ENCODE measurements around the gene CACNA2D3. TPM values are rescaled to one million over a fixed set of nuclear protein-coding genes. Genes with fewer than 3 reads are reported as not detected.

CACNA2D3 gene
- total RNA-seq, 1 donor from 2014 or later, result 3.6 TPM

GRCh38 chr3:54914180-54914579 lies 791.8 kb downstream of the CACNA2D3 start:
- no peaks in the 10 kb centered on the region for H3K36me3 ChIP-seq
- no peak for TF ChIP-seq CTCF (IDR thresholded peaks at IDR 0.05)
- H3K27ac ChIP-seq, result no peak overlapping the region
- no peak overlapping the region for H3K4me3 ChIP-seq
- intact Hi-C loops (cut with DNase I), result no loop called here
- H3K4me1 ChIP-seq, result no peaks in the 10 kb centered on the region
- no peak for ATAC-seq
- no peaks in the 10 kb centered on the region for H3K9me3 ChIP-seq
- H3K27me3 ChIP-seq (ENCODE audit: low read depth), result no peaks in the 10 kb centered on the region
- DNase-seq, result no peak

- H3K27me3 ChIP-seq (ENCODE audit: low read depth), result no peaks in the 10 kb centered on the region
- H3K4me1 ChIP-seq, result no peaks in the 10 kb centered on the region
- no peaks in the 10 kb centered on the region for H3K9me3 ChIP-seq
- H3K27ac ChIP-seq, result no peak overlapping the region
- H3K4me3 ChIP-seq, result no peak overlapping the region
- intact Hi-C loops (cut with DNase I), result no loop called here
- DNase-seq (no peak), ATAC-seq (no peak)
- TF ChIP-seq CTCF (IDR thresholded peaks at IDR 0.05), result no peak
- H3K36me3 ChIP-seq, result no peaks in the 10 kb centered on the region
These were observed 792.8 kb downstream of the CACNA2D3 start for GRCh38 chr3:54915181-54915580.

- Histone ChIP-seq H3K36me3 (no peaks in the 10 kb centered on the region), H3K27ac (no peak overlapping the region), H3K27me3 (ENCODE audit: low read depth) (no peaks in the 10 kb centered on the region), H3K4me3 (no peak overlapping the region), H3K4me1 (no peaks in the 10 kb centered on the region), H3K9me3 (no peaks in the 10 kb centered on the region)
- ATAC-seq, result no peak
- no peak for TF ChIP-seq CTCF (IDR thresholded peaks at IDR 0.05)
- DNase-seq, result no peak
- intact Hi-C loops (cut with DNase I), result no loop called here
These were observed 793.6 kb downstream of the CACNA2D3 start for GRCh38 chr3:54915976-54916375.

- Histone ChIP-seq H3K4me1 (no peaks in the 10 kb centered on the region), H3K9me3 (no peaks in the 10 kb centered on the region), H3K36me3 (no peaks in the 10 kb centered on the region), H3K4me3 (no peak overlapping the region), H3K27ac (no peak overlapping the region), H3K27me3 (ENCODE audit: low read depth) (no peaks in the 10 kb centered on the region)
- no peak for DNase-seq
- intact Hi-C loops (cut with DNase I), result no loop called here
- TF ChIP-seq CTCF (IDR thresholded peaks at IDR 0.05), result no peak
- ATAC-seq, result no peak
These were observed 794.4 kb downstream of the CACNA2D3 start for GRCh38 chr3:54916732-54917131.

- DNase-seq (no peak), ATAC-seq (no peak)
- no peak overlapping the region for H3K4me3 ChIP-seq
- intact Hi-C loops (cut with DNase I), result no loop called here
- H3K36me3 ChIP-seq, result no peaks in the 10 kb centered on the region
- no peaks in the 10 kb centered on the region for H3K4me1 ChIP-seq
- H3K27ac ChIP-seq, result no peak overlapping the region
- H3K27me3 ChIP-seq (ENCODE audit: low read depth), result no peaks in the 10 kb centered on the region
- H3K9me3 ChIP-seq, result no peaks in the 10 kb centered on the region
- no peak for TF ChIP-seq CTCF (IDR thresholded peaks at IDR 0.05)
These were observed 794.8 kb downstream of the CACNA2D3 start for GRCh38 chr3:54917174-54917573.

GRCh38 chr3:54917862-54918261 lies 795.5 kb downstream of the CACNA2D3 start:
- H3K9me3 ChIP-seq, result no peaks in the 10 kb centered on the region
- intact Hi-C loops (cut with DNase I), result no loop called here

More at GRCh38 chr3:54917862-54918261, 795.5 kb downstream of the CACNA2D3 start:
- Histone ChIP-seq H3K4me1 (no peaks in the 10 kb centered on the region), H3K4me3 (no peak overlapping the region), H3K27ac (no peak overlapping the region), H3K36me3 (no peaks in the 10 kb centered on the region), H3K27me3 (ENCODE audit: low read depth) (no peaks in the 10 kb centered on the region)
- no peak for ATAC-seq
- TF ChIP-seq CTCF (IDR thresholded peaks at IDR 0.05), result no peak
- no peak for DNase-seq
